HG02763 (cell line): ENCODE results near the gene GINS3.

Source experiments
- ATAC-seq: cut with Tn5 transposase; IDR thresholded peaks from one replicate; pipeline ENCODE4 v1.9.1; 2021; ENCODE audit warnings: mild to moderate bottlenecking, moderate library complexity; ENCODE audit not compliant: unreplicated experiment

Gene GINS3

GRCh38 chr16:58421529-58421928 is 29.3 kb downstream of the GINS3 start:
- no peak for ATAC-seq

- ATAC-seq, result no peak
Measured at GRCh38 chr16:58422809-58423208, 30.5 kb downstream of the GINS3 start.

GRCh38 chr16:58425245-58425644 is 33.0 kb downstream of the GINS3 start:
- no peak for ATAC-seq

- peak; percentile 83 for ATAC-seq
Measured at GRCh38 chr16:58425756-58426494, 33.7 kb downstream of the GINS3 start.

- no peak for ATAC-seq
Measured at GRCh38 chr16:58426966-58427365, 34.7 kb downstream of the GINS3 start.

GRCh38 chr16:58428621-58429542 is 36.6 kb downstream of the GINS3 start:
- no peak for ATAC-seq

- no peak for ATAC-seq
Measured at GRCh38 chr16:58430718-58431117, 38.4 kb downstream of the GINS3 start.

GRCh38 chr16:58433569-58433951 is 41.3 kb downstream of the GINS3 start:
- ATAC-seq, result no peak

- ATAC-seq, result no peak
Measured at GRCh38 chr16:58435779-58436178, 43.5 kb downstream of the GINS3 start.

- no peak for ATAC-seq
Measured at GRCh38 chr16:58440131-58440530, 47.9 kb downstream of the GINS3 start.

GRCh38 chr16:58442547-58442946 is 50.3 kb downstream of the GINS3 start:
- no peak for ATAC-seq

- no peak for ATAC-seq
Measured at GRCh38 chr16:58443783-58444182, 51.5 kb downstream of the GINS3 start.

- no peak for ATAC-seq
Measured at GRCh38 chr16:58444265-58444664, 52.0 kb downstream of the GINS3 start.

GRCh38 chr16:58448890-58449289 is 56.6 kb downstream of the GINS3 start:
- no peak for ATAC-seq

- no peak for ATAC-seq
Measured at GRCh38 chr16:58449306-58449705, 57.0 kb downstream of the GINS3 start.

GRCh38 chr16:58449768-58450167 is 57.5 kb downstream of the GINS3 start:
- ATAC-seq, result no peak

GRCh38 chr16:58450590-58450989 is 58.3 kb downstream of the GINS3 start:
- no peak for ATAC-seq

GRCh38 chr16:58451265-58451689 is 59.0 kb downstream of the GINS3 start:
- ATAC-seq, result no peak

- ATAC-seq, result no peak
Measured at GRCh38 chr16:58451945-58452401, 59.7 kb downstream of the GINS3 start.

- no peak for ATAC-seq
Measured at GRCh38 chr16:58452640-58453039, 60.4 kb downstream of the GINS3 start.

- no peak for ATAC-seq
Measured at GRCh38 chr16:58454178-58454577, 61.9 kb downstream of the GINS3 start.

- no peak for ATAC-seq
Measured at GRCh38 chr16:58454856-58455255, 62.6 kb downstream of the GINS3 start.
